Measurements from ENCODE around the gene SP8.

SP8 gene

DNA sequence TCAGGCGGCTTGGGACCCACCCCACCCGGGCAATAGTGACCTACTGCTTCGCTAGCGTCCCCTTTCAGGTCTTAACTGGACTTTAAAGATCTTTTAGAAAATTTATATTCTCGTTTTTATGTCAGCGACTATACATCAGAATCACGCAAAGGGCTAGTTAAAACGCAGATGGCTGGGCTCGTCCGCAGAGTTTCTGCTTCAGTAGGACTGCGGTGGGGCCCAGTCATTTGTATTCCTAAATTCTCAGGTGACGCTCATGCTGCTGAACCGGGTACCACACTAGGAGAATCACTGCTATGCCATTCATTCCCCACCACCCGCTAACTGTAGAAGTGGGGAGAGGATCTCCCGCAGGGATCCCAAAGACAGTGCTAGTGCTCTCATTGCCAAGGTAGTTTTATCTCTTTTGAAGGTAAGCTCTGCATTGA, 12.0 kb upstream of the SP8 start:
- peaks cover 20% of the 10 kb centered on the region for H3K4me1 Mint-ChIP-seq
- ATAC-seq (no peak), DNase-seq (no peak)
- peaks cover 57% of the 10 kb centered on the region for H3K27me3 Mint-ChIP-seq
- H3K27ac Mint-ChIP-seq = no peak overlapping the region
- H3K9me3 Mint-ChIP-seq = no peaks in the 10 kb centered on the region
- no peaks in the 10 kb centered on the region for H3K36me3 Mint-ChIP-seq (ENCODE audit: low read depth)
- H3K4me3 Mint-ChIP-seq = peak overlapping the region; percentile 46

DNA sequence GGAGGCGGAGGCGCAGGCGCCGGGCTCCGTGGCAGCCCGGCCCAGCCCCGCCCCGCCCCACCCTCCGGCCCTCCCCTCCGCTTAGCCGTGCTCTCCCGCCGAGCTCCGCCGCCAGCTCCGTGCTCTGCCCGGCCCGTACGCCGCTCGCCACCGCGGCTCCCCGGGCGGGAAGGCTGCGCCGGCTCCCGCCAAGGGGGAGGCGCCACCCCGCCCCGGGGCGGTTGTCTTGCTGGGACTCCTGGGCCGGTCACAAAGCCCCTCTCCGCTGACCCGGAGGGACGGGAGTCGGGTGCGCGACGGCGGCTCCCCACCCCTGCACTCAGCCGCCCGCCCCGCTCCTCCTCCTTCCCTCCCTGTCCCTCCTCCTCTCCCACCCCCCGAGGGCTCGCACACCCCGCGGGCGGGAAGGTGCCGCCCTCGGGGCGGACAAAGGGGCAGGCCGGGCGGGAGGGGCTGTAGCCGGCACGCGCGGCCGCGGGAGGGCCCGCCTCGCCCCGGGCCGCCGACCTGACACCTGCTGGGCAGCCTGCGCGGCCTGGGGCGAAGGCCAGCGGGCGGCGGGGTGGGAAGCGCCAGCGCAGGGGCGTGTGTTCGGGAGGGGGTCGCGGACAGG, 11.5 kb upstream of the SP8 start:
- H3K27me3 Mint-ChIP-seq = peaks cover 61% of the 10 kb centered on the region
- no peak overlapping the region for H3K4me3 Mint-ChIP-seq
- H3K27ac Mint-ChIP-seq = no peak overlapping the region
- peaks cover 20% of the 10 kb centered on the region for H3K4me1 Mint-ChIP-seq
- ATAC-seq (peak; percentile 79), DNase-seq (no peak)
- H3K9me3 Mint-ChIP-seq = no peaks in the 10 kb centered on the region
- H3K36me3 Mint-ChIP-seq (ENCODE audit: low read depth) = peaks cover under 1% of the 10 kb centered on the region

DNA sequence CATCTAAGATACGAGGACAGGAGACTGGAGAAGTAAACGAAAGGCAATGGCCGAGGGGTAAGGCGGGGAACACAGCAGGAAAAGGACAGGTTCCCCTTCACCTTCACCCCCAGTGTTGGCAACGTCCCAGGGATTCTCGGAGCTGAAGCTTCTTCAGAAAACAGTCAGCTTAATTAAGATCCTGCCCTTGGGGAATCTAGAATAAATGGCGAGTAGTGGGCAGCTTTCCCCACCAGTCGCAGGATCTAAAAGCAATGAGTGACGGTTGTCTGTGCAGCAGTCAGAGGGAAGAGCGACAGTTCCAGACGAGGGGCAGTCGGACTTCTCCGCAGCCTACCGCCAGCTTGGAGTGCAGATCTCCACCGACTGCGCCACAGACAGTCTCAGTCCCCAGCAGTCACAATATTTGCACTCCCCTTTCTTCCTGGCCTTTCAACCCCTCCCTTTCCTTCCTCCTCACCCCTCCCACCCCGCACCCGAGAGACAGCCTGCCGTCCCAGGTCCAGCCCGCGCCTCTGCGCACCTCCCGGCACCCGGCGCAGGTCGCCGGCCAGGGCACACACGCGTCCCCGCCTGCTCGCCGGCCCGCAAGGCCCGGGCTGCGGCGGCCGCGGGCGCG, 10.9 kb upstream of the SP8 start:
- H3K27ac Mint-ChIP-seq = no peak overlapping the region
- H3K4me1 Mint-ChIP-seq = peaks cover 20% of the 10 kb centered on the region
- peaks cover 64% of the 10 kb centered on the region for H3K27me3 Mint-ChIP-seq
- peak overlapping the region; percentile 78 for H3K4me3 Mint-ChIP-seq
- H3K36me3 Mint-ChIP-seq (ENCODE audit: low read depth) = peaks cover 3% of the 10 kb centered on the region
- ATAC-seq = peak; percentile 65
- DNase-seq = no peak
- no peaks in the 10 kb centered on the region for H3K9me3 Mint-ChIP-seq

DNA sequence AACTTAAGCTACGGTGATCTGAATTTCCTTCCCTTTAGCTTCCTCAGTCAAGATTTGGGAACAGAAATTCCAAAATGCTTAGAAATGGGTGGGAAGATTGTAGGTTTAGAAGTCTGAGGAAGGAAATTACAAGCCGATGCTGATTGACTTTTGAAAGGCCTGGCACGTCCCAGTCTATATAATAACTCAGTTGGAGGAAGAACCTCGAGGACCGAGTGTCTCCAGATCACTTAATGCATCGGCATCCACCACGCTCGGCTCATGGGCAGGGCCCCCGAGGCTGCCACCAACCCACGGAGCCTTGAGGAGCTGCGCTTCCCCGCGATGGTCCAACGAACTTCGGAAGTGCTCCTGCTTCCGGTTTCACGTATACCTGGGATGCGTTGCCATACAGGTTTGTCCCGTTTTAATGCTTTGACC, 10.4 kb upstream of the SP8 start:
- no peak for DNase-seq
- peak overlapping the region; percentile 78 for H3K4me3 Mint-ChIP-seq
- peaks cover 4% of the 10 kb centered on the region for H3K9me3 Mint-ChIP-seq
- H3K4me1 Mint-ChIP-seq = peaks cover 20% of the 10 kb centered on the region
- ATAC-seq = no peak
- H3K27me3 Mint-ChIP-seq = peaks cover 69% of the 10 kb centered on the region
- H3K27ac Mint-ChIP-seq = no peak overlapping the region
- H3K36me3 Mint-ChIP-seq (ENCODE audit: low read depth) = peaks cover 3% of the 10 kb centered on the region

DNA sequence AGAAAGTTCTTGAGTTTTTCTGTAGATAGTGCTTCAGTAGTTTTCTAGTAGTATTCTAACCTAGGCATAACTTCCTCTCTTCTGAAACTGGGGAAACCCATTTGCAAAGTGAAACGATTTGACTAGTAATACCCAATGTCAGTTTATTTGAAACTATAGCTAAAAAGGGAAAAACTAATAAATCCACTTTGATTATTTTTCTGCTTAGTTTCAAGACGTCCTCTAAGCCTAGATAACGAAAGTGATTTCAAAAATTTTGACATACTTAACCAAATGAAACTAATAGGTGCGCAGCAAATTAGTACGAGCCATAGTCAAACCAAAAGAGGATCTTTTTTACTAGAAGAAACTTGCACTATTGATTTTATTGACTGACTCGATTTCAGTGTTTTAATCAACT, 9.8 kb upstream of the SP8 start:
- ATAC-seq = no peak
- DNase-seq = no peak

DNA sequence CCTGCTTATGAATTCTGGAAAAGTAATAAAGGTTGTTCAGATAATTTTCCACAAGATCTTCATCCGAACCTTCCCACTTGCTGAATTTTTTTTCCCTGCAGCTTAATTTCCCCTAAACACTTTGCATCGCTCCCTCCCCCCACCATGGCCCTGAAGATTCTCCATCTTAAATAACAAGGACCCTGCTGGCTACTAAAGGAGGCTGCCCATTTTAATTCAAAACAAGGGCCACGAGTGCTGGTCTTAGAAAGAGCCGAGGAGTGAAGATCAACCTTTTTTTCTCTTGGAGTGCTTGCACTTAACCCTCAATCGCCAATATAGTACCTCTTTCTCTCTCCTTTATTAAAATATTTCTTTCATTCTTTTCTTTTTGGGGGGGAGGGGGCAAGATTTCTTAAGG, 9.2 kb upstream of the SP8 start:
- Mint-ChIP-seq H3K27ac (no peak overlapping the region), H3K27me3 (peaks cover 77% of the 10 kb centered on the region), H3K4me1 (peaks cover 20% of the 10 kb centered on the region), H3K4me3 (no peak overlapping the region), H3K36me3 (ENCODE audit: low read depth) (peaks cover 3% of the 10 kb centered on the region), H3K9me3 (peaks cover 13% of the 10 kb centered on the region)
- ATAC-seq (no peak), DNase-seq (no peak)

More for the DNA sequence above, 9.8 kb upstream of the SP8 start:
- H3K4me1 Mint-ChIP-seq = peaks cover 20% of the 10 kb centered on the region
- H3K27me3 Mint-ChIP-seq = peaks cover 73% of the 10 kb centered on the region
- no peak overlapping the region for H3K4me3 Mint-ChIP-seq
- no peak overlapping the region for H3K27ac Mint-ChIP-seq
- peaks cover 9% of the 10 kb centered on the region for H3K9me3 Mint-ChIP-seq
- peaks cover 3% of the 10 kb centered on the region for H3K36me3 Mint-ChIP-seq (ENCODE audit: low read depth)

DNA sequence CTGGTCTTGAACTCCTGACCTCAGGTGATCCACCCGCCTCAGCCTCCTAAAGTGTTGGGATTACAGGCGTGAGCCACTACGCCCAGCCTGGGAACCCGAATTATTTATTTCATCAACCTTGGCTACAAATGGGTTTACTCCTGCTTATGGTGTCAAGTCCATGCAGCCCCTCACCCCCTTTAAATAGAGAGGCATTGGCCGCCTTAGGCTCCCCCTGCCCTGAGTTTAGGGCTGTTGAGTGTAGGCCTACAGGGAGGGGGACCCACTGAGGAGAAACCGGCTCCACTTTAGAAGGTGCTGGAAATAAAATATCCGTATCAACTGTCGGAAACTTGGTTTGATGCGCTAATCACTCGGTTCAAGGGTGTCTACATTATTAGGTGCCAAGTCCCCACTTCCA, 8.7 kb upstream of the SP8 start:
- Mint-ChIP-seq H3K4me3 (no peak overlapping the region), H3K27me3 (peaks cover 82% of the 10 kb centered on the region), H3K4me1 (peaks cover 20% of the 10 kb centered on the region), H3K36me3 (ENCODE audit: low read depth) (peaks cover 3% of the 10 kb centered on the region), H3K27ac (no peak overlapping the region), H3K9me3 (peaks cover 13% of the 10 kb centered on the region)
- ATAC-seq = no peak
- DNase-seq = no peak

DNA sequence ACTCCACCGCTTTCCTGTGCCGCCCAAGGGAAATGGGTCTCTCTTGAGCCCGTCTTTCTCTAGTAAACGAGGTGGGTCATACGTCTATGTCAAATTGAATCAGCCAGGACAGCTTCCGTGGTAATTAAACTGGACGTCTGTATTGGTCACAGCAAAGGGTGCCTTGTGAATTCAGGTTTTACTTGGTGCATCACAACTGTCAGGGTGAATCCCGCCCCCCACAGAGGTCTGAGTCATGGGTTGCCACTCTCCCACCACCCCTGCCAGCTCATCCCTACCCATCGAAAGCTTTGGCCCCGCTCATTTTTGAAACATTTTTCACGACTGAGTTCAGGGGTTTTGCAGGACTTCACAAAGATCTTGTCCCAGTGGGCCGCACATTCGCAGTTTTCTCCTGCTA, 8.0 kb upstream of the SP8 start:
- Mint-ChIP-seq H3K4me3 (no peak overlapping the region), H3K27me3 (peaks cover 82% of the 10 kb centered on the region), H3K9me3 (peaks cover 17% of the 10 kb centered on the region), H3K36me3 (ENCODE audit: low read depth) (peaks cover 3% of the 10 kb centered on the region), H3K4me1 (peaks cover 20% of the 10 kb centered on the region), H3K27ac (no peak overlapping the region)
- DNase-seq (no peak), ATAC-seq (no peak)

DNA sequence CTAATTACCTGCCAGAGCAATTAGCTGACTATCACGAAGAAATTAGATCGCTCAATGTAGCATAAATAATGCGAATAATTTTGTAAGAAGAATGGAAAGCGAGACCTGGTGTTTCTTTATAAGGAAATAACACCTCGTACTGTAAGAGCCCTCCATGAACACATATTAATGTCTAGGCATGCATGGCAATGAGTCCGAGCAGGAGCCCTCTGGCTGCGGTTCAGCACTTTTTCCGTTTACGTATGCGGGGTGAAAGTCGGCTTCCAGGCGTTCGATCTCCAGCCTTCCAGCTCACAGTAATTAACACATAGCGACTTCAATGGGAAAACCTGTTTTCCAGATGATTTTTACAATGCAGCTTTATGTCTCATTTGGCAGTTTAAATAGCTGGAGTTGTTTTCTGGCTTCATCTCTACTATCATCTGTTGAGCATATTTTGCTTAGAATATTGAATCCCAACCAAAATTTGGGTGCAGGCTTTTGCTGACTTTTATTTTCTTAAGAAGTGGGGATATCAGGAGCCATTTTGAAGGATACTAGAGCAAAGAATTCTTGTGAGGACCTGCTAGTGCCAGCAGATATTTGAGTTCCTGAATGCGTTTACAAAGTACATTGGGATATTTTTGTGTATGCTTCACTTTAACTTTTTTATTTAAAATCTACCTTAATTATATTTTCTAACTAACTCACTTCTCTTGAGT, 7.2 kb upstream of the SP8 start:
- Mint-ChIP-seq H3K27ac (no peak overlapping the region), H3K27me3 (peaks cover 80% of the 10 kb centered on the region), H3K36me3 (ENCODE audit: low read depth) (peaks cover 3% of the 10 kb centered on the region), H3K9me3 (peaks cover 17% of the 10 kb centered on the region), H3K4me3 (no peak overlapping the region), H3K4me1 (peaks cover 15% of the 10 kb centered on the region)
- ATAC-seq (no peak), DNase-seq (no peak)

DNA sequence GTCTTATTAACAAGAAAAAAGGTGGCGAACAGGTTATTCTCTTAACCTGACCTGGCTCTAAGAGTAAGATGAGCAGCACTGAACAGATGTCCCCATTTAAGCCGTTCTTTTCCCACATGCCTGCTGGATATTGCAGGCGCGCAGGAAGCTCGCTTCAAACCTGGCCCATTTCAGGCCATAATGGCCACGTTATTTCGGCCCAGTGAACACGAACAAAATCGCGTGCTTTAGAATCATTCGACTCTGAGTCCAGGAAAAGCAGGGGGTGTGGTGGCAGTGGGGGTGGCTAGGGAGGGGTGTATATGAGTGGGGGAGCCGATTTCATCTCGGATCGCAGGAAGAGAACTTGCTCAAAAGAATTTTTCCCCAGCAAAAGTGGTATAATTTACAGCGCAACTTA, 6.6 kb upstream of the SP8 start:
- H3K4me3 Mint-ChIP-seq = no peak overlapping the region
- DNase-seq (no peak), ATAC-seq (no peak)
- H3K27ac Mint-ChIP-seq = no peak overlapping the region
- peaks cover 3% of the 10 kb centered on the region for H3K36me3 Mint-ChIP-seq (ENCODE audit: low read depth)
- peaks cover 17% of the 10 kb centered on the region for H3K9me3 Mint-ChIP-seq
- peaks cover 83% of the 10 kb centered on the region for H3K27me3 Mint-ChIP-seq
- H3K4me1 Mint-ChIP-seq = peaks cover 12% of the 10 kb centered on the region

DNA sequence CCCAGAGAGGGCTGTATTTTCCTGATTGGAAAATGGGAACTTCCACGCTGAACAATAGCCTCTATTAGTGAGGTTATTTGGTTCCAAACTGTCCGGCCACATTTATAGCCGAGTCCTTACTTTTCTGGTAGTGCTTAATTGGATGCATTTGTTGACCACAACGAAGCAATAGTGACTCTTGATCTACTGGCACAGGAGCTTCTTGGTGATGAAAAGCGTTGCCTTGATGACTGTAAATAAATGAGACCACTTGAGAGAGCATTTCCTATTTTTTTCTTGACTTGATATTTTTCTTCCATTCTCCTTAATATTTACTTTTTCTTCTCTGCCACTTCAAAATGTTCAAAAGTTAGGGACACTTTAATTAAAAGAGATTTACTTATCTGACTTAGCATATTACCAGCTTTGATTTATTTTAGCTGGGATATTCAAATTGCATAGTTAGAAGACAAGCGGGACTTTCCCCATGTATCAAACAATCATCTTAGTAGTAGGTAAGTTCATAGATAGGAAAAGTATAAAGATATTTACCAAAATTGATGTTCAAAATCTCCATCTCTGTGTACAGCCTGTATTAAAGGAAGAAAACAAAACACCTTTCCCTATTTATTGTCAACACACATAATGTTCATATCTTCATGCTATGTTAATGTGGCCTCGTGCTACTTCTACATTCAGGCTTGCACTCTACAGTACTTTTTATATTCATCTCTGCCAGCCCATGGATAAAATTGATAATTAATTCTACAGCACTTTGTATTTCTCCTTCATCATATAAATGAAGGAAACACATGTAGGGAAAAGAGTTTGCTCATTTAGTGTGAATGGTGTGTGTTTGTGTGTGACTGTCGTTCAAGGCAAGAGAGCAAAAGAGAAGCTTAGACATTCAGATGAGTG, 5.1 kb upstream of the SP8 start:
- no peak for DNase-seq
- H3K9me3 Mint-ChIP-seq = peaks cover 17% of the 10 kb centered on the region
- H3K4me3 Mint-ChIP-seq = no peak overlapping the region
- no peak for ATAC-seq
- H3K27me3 Mint-ChIP-seq = peaks cover 87% of the 10 kb centered on the region
- peaks cover 8% of the 10 kb centered on the region for H3K36me3 Mint-ChIP-seq (ENCODE audit: low read depth)
- no peak overlapping the region for H3K27ac Mint-ChIP-seq
- peaks cover 9% of the 10 kb centered on the region for H3K4me1 Mint-ChIP-seq

DNA sequence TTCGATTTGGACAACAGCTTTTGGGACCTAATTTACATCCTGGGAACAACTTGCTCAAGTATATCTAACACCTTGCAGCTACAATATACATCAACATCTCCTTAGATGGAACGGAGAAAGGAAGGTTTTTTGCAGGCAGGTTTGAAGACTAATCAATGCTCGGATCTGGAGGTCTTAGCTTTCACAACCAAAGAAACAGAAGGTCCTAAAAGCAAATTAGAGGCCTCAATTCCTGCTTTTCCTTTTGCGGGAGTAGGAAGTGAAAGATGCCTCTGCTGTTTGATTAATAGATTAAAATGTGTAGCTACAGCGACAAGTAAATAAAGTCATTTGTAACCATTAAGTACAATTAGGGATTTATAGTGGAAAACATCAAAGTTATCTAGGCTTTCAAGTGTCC, 3.7 kb upstream of the SP8 start:
- no peak overlapping the region for H3K4me3 Mint-ChIP-seq
- peaks cover 10% of the 10 kb centered on the region for H3K36me3 Mint-ChIP-seq (ENCODE audit: low read depth)
- DNase-seq (no peak), ATAC-seq (no peak)
- peaks cover 17% of the 10 kb centered on the region for H3K9me3 Mint-ChIP-seq
- H3K27ac Mint-ChIP-seq = no peak overlapping the region
- peaks cover 16% of the 10 kb centered on the region for H3K4me1 Mint-ChIP-seq
- peaks cover 84% of the 10 kb centered on the region for H3K27me3 Mint-ChIP-seq

DNA sequence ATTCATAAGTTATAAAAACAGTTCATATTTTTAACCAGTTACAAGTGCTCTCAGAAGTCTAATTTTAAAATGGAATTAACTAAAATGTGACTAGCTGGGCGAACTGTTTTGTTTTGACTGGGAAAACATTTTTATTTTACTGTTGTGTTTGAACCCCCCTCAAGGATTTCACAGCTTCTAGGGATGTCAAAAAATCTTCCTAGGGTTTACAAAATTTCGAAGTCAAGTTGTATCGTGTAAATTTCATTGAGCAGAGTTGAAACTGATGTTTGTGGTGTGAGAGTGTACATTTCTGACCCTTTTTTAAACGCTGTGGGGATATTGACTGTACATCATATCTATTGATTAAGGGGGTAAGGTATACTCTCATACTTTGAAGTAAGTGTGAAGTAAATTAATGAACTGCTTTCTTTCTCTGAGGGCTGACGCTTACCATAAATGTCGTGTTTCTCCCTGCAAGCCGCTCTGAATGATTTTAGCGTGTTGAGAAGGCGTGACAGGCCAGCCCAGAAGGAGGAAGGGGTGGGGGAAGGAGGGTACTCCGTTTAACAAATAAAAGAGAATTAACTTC, 1.8 kb upstream of the SP8 start:
- Mint-ChIP-seq H3K9me3 (peaks cover 17% of the 10 kb centered on the region), H3K27ac (no peak overlapping the region), H3K4me1 (peaks cover 20% of the 10 kb centered on the region), H3K27me3 (peaks cover 77% of the 10 kb centered on the region), H3K4me3 (no peak overlapping the region), H3K36me3 (ENCODE audit: low read depth) (peaks cover 14% of the 10 kb centered on the region)
- no peak for ATAC-seq
- DNase-seq = no peak

All from activated naive CD8-positive, alpha-beta T cell treated with anti-CD3 and anti-CD28 coated beads, Interleukin-2, amount 50 U/mL, for 24 hours (primary cell).